ENCODE results near the gene ADAM17. TPM values are rescaled to one million over a fixed set of nuclear protein-coding genes. Genes with fewer than 3 reads are reported as not detected.

Gene ADAM17
- total RNA-seq, 2 donors from 2014 or later, result 49.1 to 50.4 TPM

- TF ChIP-seq, protein P1, sequence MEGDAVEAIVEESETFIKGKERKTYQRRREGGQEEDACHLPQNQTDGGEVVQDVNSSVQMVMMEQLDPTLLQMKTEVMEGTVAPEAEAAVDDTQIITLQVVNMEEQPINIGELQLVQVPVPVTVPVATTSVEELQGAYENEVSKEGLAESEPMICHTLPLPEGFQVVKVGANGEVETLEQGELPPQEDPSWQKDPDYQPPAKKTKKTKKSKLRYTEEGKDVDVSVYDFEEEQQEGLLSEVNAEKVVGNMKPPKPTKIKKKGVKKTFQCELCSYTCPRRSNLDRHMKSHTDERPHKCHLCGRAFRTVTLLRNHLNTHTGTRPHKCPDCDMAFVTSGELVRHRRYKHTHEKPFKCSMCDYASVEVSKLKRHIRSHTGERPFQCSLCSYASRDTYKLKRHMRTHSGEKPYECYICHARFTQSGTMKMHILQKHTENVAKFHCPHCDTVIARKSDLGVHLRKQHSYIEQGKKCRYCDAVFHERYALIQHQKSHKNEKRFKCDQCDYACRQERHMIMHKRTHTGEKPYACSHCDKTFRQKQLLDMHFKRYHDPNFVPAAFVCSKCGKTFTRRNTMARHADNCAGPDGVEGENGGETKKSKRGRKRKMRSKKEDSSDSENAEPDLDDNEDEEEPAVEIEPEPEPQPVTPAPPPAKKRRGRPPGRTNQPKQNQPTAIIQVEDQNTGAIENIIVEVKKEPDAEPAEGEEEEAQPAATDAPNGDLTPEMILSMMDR (conservative IDR thresholded peaks at IDR 0.05), result no peak
- peaks cover 71% of the 10 kb centered on the region for H3K36me3 ChIP-seq (ENCODE audit: control insufficient read depth, insufficient read depth, low read length)
- DNase-seq, result no peak
- no peak overlapping the region for H3K4me3 Mint-ChIP-seq
- no peaks in the 10 kb centered on the region for H3K4me1 ChIP-seq (ENCODE audit: control insufficient read depth, insufficient read depth, low read length)
- no peaks in the 10 kb centered on the region for H3K27me3 Mint-ChIP-seq (ENCODE audit: insufficient read depth)
- H3K4me1 Mint-ChIP-seq, result peaks cover 2% of the 10 kb centered on the region
- H3K27ac Mint-ChIP-seq, result no peak overlapping the region
- H3K9ac ChIP-seq (ENCODE audit: extremely low read depth, low read length, poor library complexity, severe bottlenecking), result no peak overlapping the region
- no peak overlapping the region for H3K27ac ChIP-seq (ENCODE audit: low read depth, low read length)
- peaks cover 45% of the 10 kb centered on the region for H3K36me3 Mint-ChIP-seq (ENCODE audit: low read depth)
- H3K9me3 Mint-ChIP-seq, result no peaks in the 10 kb centered on the region
- 94 to 100% methylated on average over 1 to 2 of the region's 2 CpGs for WGBS, 2 experiments (ENCODE audit: insufficient coverage in 1 of 2, insufficient read length in 1 of 2)
- H3K27me3 ChIP-seq (ENCODE audit: control insufficient read depth, insufficient read depth, low read length, poor library complexity, severe bottlenecking), result no peaks in the 10 kb centered on the region
- no peaks in the 10 kb centered on the region for H3K9me3 ChIP-seq (ENCODE audit: control insufficient read depth, low read length)
- no peak overlapping the region for H3K4me3 ChIP-seq (ENCODE audit: low read length)
These were observed 22.0 kb downstream of the ADAM17 start for GRCh38 chr2:9533663-9534062.

DNA sequence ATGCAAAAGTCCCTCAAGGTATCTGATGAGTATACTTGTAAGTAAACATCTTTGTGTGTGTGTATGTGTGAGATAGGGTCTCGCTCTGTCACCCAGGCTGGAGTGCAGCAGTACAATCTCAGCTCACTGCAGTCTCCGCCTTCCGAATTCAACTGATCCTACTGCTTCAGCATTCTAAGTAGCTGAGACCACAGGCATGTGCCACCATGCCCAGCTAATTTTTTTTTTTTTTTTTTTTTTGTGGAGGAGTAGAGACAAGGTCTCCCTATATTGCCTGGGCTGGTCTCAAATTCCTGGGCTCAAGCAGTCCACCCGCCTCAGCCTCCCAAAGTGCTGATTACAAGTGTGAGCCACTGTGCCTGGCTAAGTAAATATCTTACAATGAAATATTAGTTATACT is 23.2 kb downstream of the ADAM17 start:
- H3K4me3 ChIP-seq (ENCODE audit: low read length), result no peak overlapping the region
- no peaks in the 10 kb centered on the region for H3K4me1 ChIP-seq (ENCODE audit: control insufficient read depth, insufficient read depth, low read length)
- Mint-ChIP-seq H3K36me3 (ENCODE audit: low read depth) (peaks cover 54% of the 10 kb centered on the region), H3K4me1 (peaks cover 2% of the 10 kb centered on the region), H3K27ac (no peak overlapping the region), H3K4me3 (no peak overlapping the region), H3K9me3 (no peaks in the 10 kb centered on the region), H3K27me3 (ENCODE audit: insufficient read depth) (no peaks in the 10 kb centered on the region)
- no peaks in the 10 kb centered on the region for H3K9me3 ChIP-seq (ENCODE audit: control insufficient read depth, low read length)
- no peaks in the 10 kb centered on the region for H3K27me3 ChIP-seq (ENCODE audit: control insufficient read depth, insufficient read depth, low read length, poor library complexity, severe bottlenecking)
- no peak overlapping the region for H3K27ac ChIP-seq (ENCODE audit: low read depth, low read length)
- peaks cover 83% of the 10 kb centered on the region for H3K36me3 ChIP-seq (ENCODE audit: control insufficient read depth, insufficient read depth, low read length)
- WGBS, 2 experiments (ENCODE audit: insufficient coverage in 1 of 2, insufficient read length in 1 of 2), result 95% methylated on average over 4 of the region's 4 CpGs; no CpG with 5 or more reads in 1 of the 2 experiments
- TF ChIP-seq, protein P1 (conservative IDR thresholded peaks at IDR 0.05), result no peak
- DNase-seq, result no peak
- no peak overlapping the region for H3K9ac ChIP-seq (ENCODE audit: extremely low read depth, low read length, poor library complexity, severe bottlenecking)

DNA sequence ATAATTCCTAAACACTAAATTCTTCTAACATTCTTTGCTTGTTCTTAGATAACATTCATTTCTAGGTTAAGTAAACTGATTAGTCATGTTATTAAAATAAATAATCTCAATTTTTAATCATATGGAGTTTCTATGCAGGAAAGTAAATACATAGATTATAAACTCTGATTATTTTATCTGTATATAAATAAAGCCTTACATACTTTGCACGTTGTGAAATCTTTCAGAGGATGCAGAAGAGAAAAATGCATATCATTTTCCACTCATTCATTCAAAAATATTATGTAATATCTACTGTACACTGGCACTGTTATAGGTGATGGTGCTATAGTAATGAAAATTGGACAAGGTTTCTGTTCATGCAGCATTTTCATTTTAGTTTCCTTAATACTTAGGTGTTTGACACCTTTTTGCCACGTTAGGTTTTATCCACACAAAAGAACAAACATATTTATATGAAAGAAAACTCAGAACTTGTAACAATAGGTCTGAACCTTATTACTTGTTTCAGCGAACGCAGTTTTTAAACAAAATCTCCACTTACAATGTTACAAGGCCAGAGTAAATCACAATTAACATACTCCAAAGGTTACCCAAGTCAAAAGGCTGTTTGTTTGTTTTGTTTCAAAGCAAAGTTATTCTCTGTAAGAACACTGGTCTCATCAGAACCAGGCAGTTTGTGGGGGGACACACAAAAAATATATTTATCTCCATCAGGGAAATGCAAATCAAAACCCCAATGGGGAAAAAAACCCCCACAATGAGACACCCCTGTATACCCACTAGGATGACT is 27.4 kb downstream of the ADAM17 start:
- Histone ChIP-seq H3K27me3 (ENCODE audit: control insufficient read depth, insufficient read depth, low read length, poor library complexity, severe bottlenecking) (no peaks in the 10 kb centered on the region), H3K4me1 (ENCODE audit: control insufficient read depth, insufficient read depth, low read length) (no peaks in the 10 kb centered on the region), H3K36me3 (ENCODE audit: control insufficient read depth, insufficient read depth, low read length) (peaks cover 88% of the 10 kb centered on the region), H3K9me3 (ENCODE audit: control insufficient read depth, low read length) (no peaks in the 10 kb centered on the region), H3K4me3 (ENCODE audit: low read length) (no peak overlapping the region), H3K9ac (ENCODE audit: extremely low read depth, low read length, poor library complexity, severe bottlenecking) (no peak overlapping the region), H3K27ac (ENCODE audit: low read depth, low read length) (no peak overlapping the region)
- Mint-ChIP-seq H3K27me3 (ENCODE audit: insufficient read depth) (no peaks in the 10 kb centered on the region), H3K4me3 (no peak overlapping the region), H3K4me1 (no peaks in the 10 kb centered on the region), H3K36me3 (ENCODE audit: low read depth) (peaks cover 62% of the 10 kb centered on the region), H3K9me3 (no peaks in the 10 kb centered on the region), H3K27ac (no peak overlapping the region)
- TF ChIP-seq, protein P1 (conservative IDR thresholded peaks at IDR 0.05), result no peak
- DNase-seq, result no peak
- 100% methylated on average over 2 to 3 of the region's 4 CpGs for WGBS, 2 experiments (ENCODE audit: insufficient coverage in 1 of 2, insufficient read length in 1 of 2)

Data from endodermal cell (in vitro differentiated cells).